Neural progenitor cell (in vitro differentiated cells): ENCODE measurements around the gene KDM8. TPM values are rescaled to one million over a fixed set of nuclear protein-coding genes. Genes with fewer than 3 reads are reported as not detected.
"Not testable (repeated sequence)": the region's sequence is repeated elsewhere in the genome, so short reads cannot be mapped to it uniquely, and the experiment has no call there.

ENCODE experiments used
- DNase-seq: peaks from one replicate; pipeline ENCODE4 v3.0.0-alpha.2; 2016; ENCODE audit warnings: low spot score
- H2AFZ ChIP-seq: fragments of 200-600 bp; sonication (generic); replicated peaks from 2 replicates; pipeline ENCODE4 v1.6.1; 2016; ENCODE audit warnings: antibody characterized with exemption
- H3F3A ChIP-seq: fragments of 200-600 bp; sonication (generic); 2 replicates; pipeline ENCODE4 v1.6.1; 2016; ENCODE audit warnings: antibody characterized with exemption, low read depth
- H3K27ac ChIP-seq: fragments of 200-600 bp; sonication (generic); 2 replicates; pipeline ENCODE4 v1.5.1; 2016; ENCODE audit warnings: mild to moderate bottlenecking
- H3K27me3 ChIP-seq: fragments of 200-600 bp; sonication (generic); 2 replicates; pipeline ENCODE4 v1.6.1; 2016; ENCODE audit warnings: mild to moderate bottlenecking, moderate library complexity
- H3K36me3 ChIP-seq: fragments of 200-600 bp; sonication (generic); 2 replicates; pipeline ENCODE4 v1.5.1; 2016
- H3K4me1 ChIP-seq: fragments of 200-600 bp; sonication (generic); 2 replicates; pipeline ENCODE4 v1.6.1; 2016; ENCODE audit warnings: mixed run types
- H3K4me2 ChIP-seq: fragments of 200-600 bp; sonication (generic); 2 replicates; pipeline ENCODE4 v1.6.1; 2016
- H3K4me3 ChIP-seq: fragments of 200-600 bp; sonication (generic); 2 replicates; pipeline ENCODE4 v1.5.1; 2016
- H3K79me2 ChIP-seq: fragments of 200-600 bp; sonication (generic); 2 replicates; pipeline ENCODE4 v1.6.1; 2016; ENCODE audit warnings: low read depth
- H3K9ac ChIP-seq: fragments of 200-600 bp; sonication (generic); 2 replicates; pipeline ENCODE4 v1.6.1; 2016
- H3K9me3 ChIP-seq: fragments of 200-600 bp; sonication (generic); 2 replicates; pipeline ENCODE4 v1.5.1; 2016; ENCODE audit warnings: low read depth
- H4K20me1 ChIP-seq: fragments of 200-600 bp; sonication (generic); 2 replicates; pipeline ENCODE4 v1.6.1; 2016; ENCODE audit warnings: low read depth
- H3K27ac Mint-ChIP-seq: 3 replicates; pipeline ENCODE4 v1.8.0; 2021; ENCODE audit warnings: mixed read lengths
- H3K27me3 Mint-ChIP-seq: 2 replicates; pipeline ENCODE4 v1.8.0; 2022; ENCODE audit warnings: low read depth, mild to moderate bottlenecking, inconsistent platforms, moderate library complexity, mixed read lengths; ENCODE audit not compliant: insufficient read depth
- H3K36me3 Mint-ChIP-seq: 3 replicates; pipeline ENCODE4 v1.8.0; 2021; ENCODE audit warnings: mixed read lengths
- H3K4me1 Mint-ChIP-seq: 3 replicates; pipeline ENCODE4 v1.8.0; 2021; ENCODE audit warnings: mixed read lengths
- H3K4me3 Mint-ChIP-seq: 3 replicates; pipeline ENCODE4 v1.8.0; 2021; ENCODE audit warnings: mild to moderate bottlenecking, moderate library complexity, mixed read lengths
- H3K9me3 Mint-ChIP-seq: 3 replicates; pipeline ENCODE4 v1.8.0; 2020; ENCODE audit warnings: mixed read lengths
- EZH2 ChIP-seq: fragments of 200-600 bp; sonication (generic); IDR thresholded peaks from 2 replicates; pipeline ENCODE4 v1.6.1; 2017; ENCODE audit warnings: antibody characterized with exemption, mild to moderate bottlenecking, moderate library complexity
- EZH2phosphoT487 ChIP-seq: fragments of 200-600 bp; sonication (generic); IDR thresholded peaks from 2 replicates; pipeline ENCODE4 v1.6.1; 2017; ENCODE audit warnings: antibody characterized with exemption
- total RNA-seq: library from RNA; depleted of rRNA; stranded (reverse); fragments of >200 nt; gene quantifications from 2 replicates; pipeline ENCODE4 v1.2.3, GENCODE V29; 2015; ENCODE audit warnings: low replicate concordance
- TF ChIP-seq, protein P1 (sequence below): fragments of 200-600 bp; sonication (generic); IDR thresholded peaks from 2 replicates; pipeline ENCODE4 v1.5.1; 2017; ENCODE audit warnings: antibody characterized with exemption, mild to moderate bottlenecking

Gene KDM8
- total RNA-seq, 1 donor from 2014 or later = 6.5 TPM

DNA sequence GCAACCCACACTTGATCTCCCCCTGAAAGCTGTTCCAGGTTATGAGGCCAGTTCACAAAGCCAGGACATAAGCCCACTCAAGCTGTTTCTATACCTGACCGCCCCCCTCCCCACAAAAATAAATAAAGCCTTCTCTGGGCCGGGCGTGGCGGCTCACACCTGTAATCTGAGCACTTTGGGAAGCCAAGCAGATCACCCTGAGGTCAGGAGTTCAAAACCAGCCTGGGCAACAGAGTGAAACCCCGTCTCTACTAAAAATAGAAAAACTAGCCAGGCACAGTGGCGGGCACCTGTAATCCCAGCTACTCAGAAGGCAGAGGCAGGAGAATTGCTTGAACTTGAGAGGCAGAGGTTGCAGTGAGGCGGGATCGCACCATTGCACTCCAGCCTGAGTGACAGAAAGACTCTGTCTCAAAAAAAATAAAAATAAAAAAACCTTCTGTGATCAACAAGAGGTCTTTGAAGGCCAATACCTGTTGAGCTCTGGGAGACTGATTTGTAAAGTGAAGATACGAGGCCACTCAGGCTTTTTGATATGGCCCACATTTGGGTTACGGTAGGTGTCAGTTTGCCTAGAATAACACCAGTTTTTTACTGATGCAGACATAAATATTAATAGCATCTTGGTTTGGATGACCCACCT, 2.2 kb downstream of the KDM8 start:
- TF ChIP-seq EZH2 (no peak), EZH2phosphoT487 (no peak)
- TF ChIP-seq, protein P1, sequence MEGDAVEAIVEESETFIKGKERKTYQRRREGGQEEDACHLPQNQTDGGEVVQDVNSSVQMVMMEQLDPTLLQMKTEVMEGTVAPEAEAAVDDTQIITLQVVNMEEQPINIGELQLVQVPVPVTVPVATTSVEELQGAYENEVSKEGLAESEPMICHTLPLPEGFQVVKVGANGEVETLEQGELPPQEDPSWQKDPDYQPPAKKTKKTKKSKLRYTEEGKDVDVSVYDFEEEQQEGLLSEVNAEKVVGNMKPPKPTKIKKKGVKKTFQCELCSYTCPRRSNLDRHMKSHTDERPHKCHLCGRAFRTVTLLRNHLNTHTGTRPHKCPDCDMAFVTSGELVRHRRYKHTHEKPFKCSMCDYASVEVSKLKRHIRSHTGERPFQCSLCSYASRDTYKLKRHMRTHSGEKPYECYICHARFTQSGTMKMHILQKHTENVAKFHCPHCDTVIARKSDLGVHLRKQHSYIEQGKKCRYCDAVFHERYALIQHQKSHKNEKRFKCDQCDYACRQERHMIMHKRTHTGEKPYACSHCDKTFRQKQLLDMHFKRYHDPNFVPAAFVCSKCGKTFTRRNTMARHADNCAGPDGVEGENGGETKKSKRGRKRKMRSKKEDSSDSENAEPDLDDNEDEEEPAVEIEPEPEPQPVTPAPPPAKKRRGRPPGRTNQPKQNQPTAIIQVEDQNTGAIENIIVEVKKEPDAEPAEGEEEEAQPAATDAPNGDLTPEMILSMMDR = no peak
- Histone ChIP-seq H3K27me3 (no peaks in the 10 kb centered on the region), H4K20me1 (no peaks in the 10 kb centered on the region), H3K27ac (no peak overlapping the region), H3K9me3 (no peaks in the 10 kb centered on the region), H3K79me2 (peaks cover 16% of the 10 kb centered on the region), H3K4me3 (no peak overlapping the region), H3K9ac (no peak overlapping the region), H3K4me1 (peaks cover 12% of the 10 kb centered on the region), H3K36me3 (no peaks in the 10 kb centered on the region), H2AFZ (no peak overlapping the region), H3F3A (peaks cover 13% of the 10 kb centered on the region), H3K4me2 (no peak overlapping the region)
- no peak for DNase-seq
- no peaks in the 10 kb centered on the region for H3K9me3 Mint-ChIP-seq
- H3K4me3 Mint-ChIP-seq = no peak overlapping the region
- peaks cover 22% of the 10 kb centered on the region for H3K4me1 Mint-ChIP-seq
- H3K36me3 Mint-ChIP-seq = no peaks in the 10 kb centered on the region
- H3K27me3 Mint-ChIP-seq = peaks cover 7% of the 10 kb centered on the region
- no peak overlapping the region for H3K27ac Mint-ChIP-seq

GRCh38 chr16:27207121-27207520, 3.8 kb downstream of the KDM8 start:
- H3K36me3 ChIP-seq, H3K27ac Mint-ChIP-seq, H3K9me3 ChIP-seq, H3K4me2 ChIP-seq, H3K36me3 Mint-ChIP-seq, H2AFZ ChIP-seq, H4K20me1 ChIP-seq, H3K27me3 Mint-ChIP-seq, H3K9ac ChIP-seq, DNase-seq, H3K4me3 ChIP-seq, H3K27me3 ChIP-seq, H3K9me3 Mint-ChIP-seq, H3K4me3 Mint-ChIP-seq, H3K27ac ChIP-seq: not testable (repeated sequence)
- Histone ChIP-seq H3F3A (peaks cover 13% of the 10 kb centered on the region), H3K4me1 (peaks cover 12% of the 10 kb centered on the region), H3K79me2 (peaks cover 16% of the 10 kb centered on the region)
- peaks cover 22% of the 10 kb centered on the region for H3K4me1 Mint-ChIP-seq

DNA sequence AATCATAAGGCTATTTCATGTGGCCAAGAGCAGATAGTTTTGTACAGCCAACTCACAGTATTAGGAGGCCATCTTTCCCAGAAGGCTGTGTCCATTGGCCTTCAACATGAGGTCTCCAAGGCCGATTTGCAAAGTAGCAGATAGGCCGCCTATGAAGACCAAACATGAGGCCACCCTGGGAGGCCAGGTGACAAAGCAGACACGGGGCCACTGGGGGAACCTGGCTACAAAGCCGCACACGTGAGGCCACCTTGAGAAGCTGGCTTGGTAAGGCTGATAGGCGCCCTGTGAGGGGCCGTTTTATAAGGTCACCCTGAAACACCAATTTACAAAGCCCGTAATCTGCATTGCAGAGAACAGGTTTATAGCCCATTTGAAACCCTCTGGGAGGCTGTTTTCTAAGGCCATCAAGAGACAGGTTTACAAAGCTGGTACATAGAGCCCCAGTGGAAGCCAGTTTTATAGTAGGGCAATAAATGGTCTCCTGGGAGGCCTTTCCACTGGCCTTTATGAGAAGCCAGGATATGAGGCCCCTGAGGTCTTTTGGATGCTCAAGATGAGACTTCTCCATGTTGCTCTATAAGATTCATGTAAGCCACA, 4.9 kb downstream of the KDM8 start:
- Histone ChIP-seq H2AFZ (no peak overlapping the region), H3K9me3 (no peaks in the 10 kb centered on the region), H3K9ac (no peak overlapping the region), H3K4me1 (peaks cover 7% of the 10 kb centered on the region), H3K79me2 (peaks cover 16% of the 10 kb centered on the region), H3F3A (peaks cover 9% of the 10 kb centered on the region), H3K27ac (no peak overlapping the region), H3K4me2 (no peak overlapping the region), H3K36me3 (no peaks in the 10 kb centered on the region), H3K27me3 (no peaks in the 10 kb centered on the region), H3K4me3 (no peak overlapping the region), H4K20me1 (no peaks in the 10 kb centered on the region)
- DNase-seq = no peak
- H3K4me3 Mint-ChIP-seq = no peak overlapping the region
- TF ChIP-seq EZH2phosphoT487 = no peak
- TF ChIP-seq, protein P1 = no peak
- TF ChIP-seq EZH2 = no peak
- no peaks in the 10 kb centered on the region for H3K36me3 Mint-ChIP-seq
- H3K27me3 Mint-ChIP-seq = no peaks in the 10 kb centered on the region
- no peak overlapping the region for H3K27ac Mint-ChIP-seq
- no peaks in the 10 kb centered on the region for H3K9me3 Mint-ChIP-seq
- H3K4me1 Mint-ChIP-seq = peaks cover 14% of the 10 kb centered on the region

- Histone ChIP-seq H3K4me3 (no peak overlapping the region), H4K20me1 (no peaks in the 10 kb centered on the region), H3K4me1 (peaks cover 7% of the 10 kb centered on the region), H3F3A (peaks cover 5% of the 10 kb centered on the region), H3K36me3 (no peaks in the 10 kb centered on the region), H3K27me3 (no peaks in the 10 kb centered on the region), H3K79me2 (peaks cover 16% of the 10 kb centered on the region), H2AFZ (no peak overlapping the region), H3K9me3 (no peaks in the 10 kb centered on the region), H3K27ac (no peak overlapping the region), H3K4me2 (no peak overlapping the region), H3K9ac (no peak overlapping the region)
- TF ChIP-seq, protein P1 = no peak
- TF ChIP-seq EZH2phosphoT487 (no peak), EZH2 (no peak)
- Mint-ChIP-seq H3K27me3 (no peaks in the 10 kb centered on the region), H3K27ac (no peak overlapping the region), H3K4me3 (no peak overlapping the region), H3K4me1 (peaks cover 11% of the 10 kb centered on the region), H3K9me3 (no peaks in the 10 kb centered on the region), H3K36me3 (no peaks in the 10 kb centered on the region)
- no peak for DNase-seq
These were observed 5.5 kb downstream of the KDM8 start for GRCh38 chr16:27208796-27209195.
